ENCODE measurements around the gene TGFA. TPM values are rescaled to one million over a fixed set of nuclear protein-coding genes. Genes with fewer than 3 reads are reported as not detected.
"Not testable (repeated sequence)": the region's sequence is repeated elsewhere in the genome, so short reads cannot be mapped to it uniquely, and the experiment has no call there.

The TGFA gene
- total RNA-seq, 6 donors from 2014 or later = 4.2 to 19.6 (median 10.7) TPM

- WGBS, 2 donors = 70 to 74% methylated on average over 10 of the region's 10 CpGs
- Histone ChIP-seq H3K27me3 (no peaks in the 10 kb centered on the region), H3K27ac (no peak overlapping the region), H3K4me3 (no peak overlapping the region), H3K9me3 (no peaks in the 10 kb centered on the region), H3K36me3 (no peaks in the 10 kb centered on the region), H3K4me1 (peaks cover 0 to 6% (median 3%) of the 10 kb centered on the region in 4 donors)
- no peak for DNase-seq
- no peak for ATAC-seq (ENCODE audit: low FRiP score in 2 of 2)
- TF ChIP-seq POLR2A (IDR thresholded peaks at IDR 0.05) (no peak), EP300 (IDR thresholded peaks at IDR 0.05) (no peak), CTCF (IDR thresholded peaks at IDR 0.05) (no peak), POLR2AphosphoS5 (IDR thresholded peaks at IDR 0.05) (no peak)
Observed at GRCh38 chr2:70467831-70468779, 85.5 kb downstream of the TGFA start.

GRCh38 chr2:70467237-70467636 lies 86.4 kb downstream of the TGFA start:
- H3K27ac ChIP-seq = no peak overlapping the region
- H3K4me3 ChIP-seq = no peak overlapping the region
- no peaks in the 10 kb centered on the region for H3K36me3 ChIP-seq
- peaks cover 0 to 4% (median 0%) of the 10 kb centered on the region in 4 donors for H3K4me1 ChIP-seq
- DNase-seq (no peak), ATAC-seq (ENCODE audit: low FRiP score in 2 of 2) (no peak)
- TF ChIP-seq EP300 (IDR thresholded peaks at IDR 0.05) = no peak
- TF ChIP-seq POLR2AphosphoS5 (IDR thresholded peaks at IDR 0.05) = no peak
- TF ChIP-seq CTCF (IDR thresholded peaks at IDR 0.05) = no peak
- TF ChIP-seq POLR2A (IDR thresholded peaks at IDR 0.05) = no peak
- H3K27me3 ChIP-seq = no peaks in the 10 kb centered on the region
- no peaks in the 10 kb centered on the region for H3K9me3 ChIP-seq
- WGBS, 2 donors = 65 to 86% methylated on average over 3 of the region's 3 CpGs

- WGBS, 2 donors = 84 to 100% methylated on average over 4 of the region's 4 CpGs
- not testable (repeated sequence) for DNase-seq; H3K36me3 ChIP-seq; H3K9me3 ChIP-seq; H3K4me1 ChIP-seq; H3K27me3 ChIP-seq; ATAC-seq (ENCODE audit: low FRiP score in 2 of 2); H3K4me3 ChIP-seq; H3K27ac ChIP-seq
Observed at GRCh38 chr2:70466647-70467046, 87.0 kb downstream of the TGFA start.

- ATAC-seq (ENCODE audit: low FRiP score in 2 of 2) (no peak), DNase-seq (no peak)
- Histone ChIP-seq H3K4me1 (no peaks in the 10 kb centered on the region), H3K27ac (no peak overlapping the region), H3K9me3 (no peaks in the 10 kb centered on the region), H3K27me3 (no peaks in the 10 kb centered on the region), H3K36me3 (no peaks in the 10 kb centered on the region), H3K4me3 (no peak overlapping the region)
- no peak for TF ChIP-seq CTCF (IDR thresholded peaks at IDR 0.05)
- TF ChIP-seq POLR2A (IDR thresholded peaks at IDR 0.05) = no peak
- TF ChIP-seq EP300 (IDR thresholded peaks at IDR 0.05) = no peak
- TF ChIP-seq POLR2AphosphoS5 (IDR thresholded peaks at IDR 0.05) = no peak
- 60 to 73% methylated on average over 3 to 4 of the region's 4 CpGs for WGBS, 2 donors
Observed at GRCh38 chr2:70463997-70464396, 89.6 kb downstream of the TGFA start.

- no peak for TF ChIP-seq CTCF (IDR thresholded peaks at IDR 0.05)
- TF ChIP-seq EP300 (IDR thresholded peaks at IDR 0.05) = no peak
- no peak for TF ChIP-seq POLR2A (IDR thresholded peaks at IDR 0.05)
- no peak for TF ChIP-seq POLR2AphosphoS5 (IDR thresholded peaks at IDR 0.05)
- H3K36me3 ChIP-seq = no peaks in the 10 kb centered on the region
- no peaks in the 10 kb centered on the region for H3K27me3 ChIP-seq
- no peaks in the 10 kb centered on the region for H3K9me3 ChIP-seq
- no peak overlapping the region for H3K4me3 ChIP-seq
- DNase-seq (no peak), ATAC-seq (ENCODE audit: low FRiP score in 2 of 2) (no peak)
- WGBS, 2 donors = 66 to 83% methylated on average over 1 to 3 of the region's 3 CpGs
- H3K27ac ChIP-seq = no peak overlapping the region
- no peaks in the 10 kb centered on the region for H3K4me1 ChIP-seq
Observed at GRCh38 chr2:70463581-70463980, 90.0 kb downstream of the TGFA start.

All from upper lobe of left lung (tissue), 6 donors.